ENCODE results near the gene UBN1. TPM values are rescaled to one million over a fixed set of nuclear protein-coding genes. Genes with fewer than 3 reads are reported as not detected.

UBN1 gene
- 10 to 100 TPM; 24.5 to 47.4 (median 29.2) TPM for total RNA-seq

GRCh38 chr16:4846901-4847773, at the start of gene UBN1, which contains the start of gene GLYR1:
TSS of gene UBN1 (plus strand) at chr16:4847481. CDS start at chr16:4852918, 5,437 bp downstream.
TSS of gene GLYR1 (minus strand) at chr16:4847288. CDS start at chr16:4847265, 23 bp downstream.
- Histone ChIP-seq H3K36me3 (peaks cover 0 to 31% (median 3%) of the 10 kb centered on the region in 3 donors), H3K4me3 (peak within 1 kb of the TSS; percentile 63 to 95 (median 88)), H3K27me3 (no peaks in the 10 kb centered on the region), H3K27ac (peak within 1 kb of the TSS; percentile 67 to 99 (median 94)), H3K9me3 (no peaks in the 10 kb centered on the region), H3K4me1 (peaks cover 0 to 58% (median 40%) of the 10 kb centered on the region in 4 donors)
- 0 to 1% methylated on average over 30 to 54 of the region's 126 CpGs for whole genome bisulfite sequencing, 2 donors
- TF ChIP-seq POLR2A (IDR thresholded peaks at IDR 0.05) (peak; percentile 45 to 92), CTCF (IDR thresholded peaks at IDR 0.05) (no peak), EP300 (IDR thresholded peaks at IDR 0.05) (peak; percentile 54 to 92)
- peak; percentile 99 to 100 for DNase-seq (ENCODE audit: low spot score in 2 of 2)

- Histone ChIP-seq H3K4me3 (no peak overlapping the region), H3K27ac (no peak overlapping the region), H3K36me3 (peaks cover 0 to 46% (median 0%) of the 10 kb centered on the region in 3 donors), H3K27me3 (no peaks in the 10 kb centered on the region), H3K4me1 (peaks cover 0 to 13% (median 9%) of the 10 kb centered on the region in 4 donors), H3K9me3 (no peaks in the 10 kb centered on the region)
- WGBS, 2 donors = 90 to 92% methylated on average over 22 of the region's 22 CpGs
- DNase-seq (ENCODE audit: low spot score in 2 of 2) = no peak
- TF ChIP-seq EP300 (IDR thresholded peaks at IDR 0.05) (no peak), POLR2A (IDR thresholded peaks at IDR 0.05) (no peak), CTCF (IDR thresholded peaks at IDR 0.05) (no peak)
Observed at GRCh38 chr16:4797805-4798252, 49.5 kb upstream of the UBN1 start.

- DNase-seq (ENCODE audit: low spot score in 2 of 2) = no peak
- Histone ChIP-seq H3K27me3 (no peaks in the 10 kb centered on the region), H3K27ac (no peak overlapping the region), H3K9me3 (no peaks in the 10 kb centered on the region), H3K4me1 (peaks cover 0 to 17% (median 9%) of the 10 kb centered on the region in 4 donors), H3K4me3 (no peak overlapping the region), H3K36me3 (peaks cover 0 to 46% (median 0%) of the 10 kb centered on the region in 3 donors)
- no peak for TF ChIP-seq POLR2A (IDR thresholded peaks at IDR 0.05)
- no peak for TF ChIP-seq EP300 (IDR thresholded peaks at IDR 0.05)
- no peak for TF ChIP-seq CTCF (IDR thresholded peaks at IDR 0.05)
- WGBS, 2 donors = 82 to 94% methylated on average over 8 to 9 of the region's 16 CpGs
Observed at GRCh38 chr16:4798456-4798855, 48.8 kb upstream of the UBN1 start.

- Histone ChIP-seq H3K27me3 (no peaks in the 10 kb centered on the region), H3K4me1 (peaks cover 0 to 20% (median 9%) of the 10 kb centered on the region in 4 donors), H3K27ac (no peak overlapping the region), H3K9me3 (no peaks in the 10 kb centered on the region), H3K36me3 (peaks cover 0 to 50% (median 0%) of the 10 kb centered on the region in 3 donors), H3K4me3 (no peak overlapping the region)
- no peak for DNase-seq (ENCODE audit: low spot score in 2 of 2)
- WGBS, 2 donors = 92% methylated on average over 13 to 18 of the region's 19 CpGs
- TF ChIP-seq POLR2A (IDR thresholded peaks at IDR 0.05) = no peak
Observed at GRCh38 chr16:4799171-4799855, 48.0 kb upstream of the UBN1 start.

GRCh38 chr16:4800290-4801041, 46.8 kb upstream of the UBN1 start:
- DNase-seq (ENCODE audit: low spot score in 2 of 2) = no peak
- H3K9me3 ChIP-seq = no peaks in the 10 kb centered on the region
- no peaks in the 10 kb centered on the region for H3K27me3 ChIP-seq
- 79 to 80% methylated on average over 16 to 17 of the region's 17 CpGs for WGBS, 2 donors
- peaks cover 0 to 20% (median 9%) of the 10 kb centered on the region in 4 donors for H3K4me1 ChIP-seq
- H3K27ac ChIP-seq = no peak overlapping the region
- TF ChIP-seq POLR2A (IDR thresholded peaks at IDR 0.05) (no peak), EP300 (IDR thresholded peaks at IDR 0.05) (no peak), CTCF (IDR thresholded peaks at IDR 0.05) (no peak)
- no peak overlapping the region for H3K4me3 ChIP-seq
- peaks cover 0 to 60% (median 0%) of the 10 kb centered on the region in 3 donors for H3K36me3 ChIP-seq

Measured in tibial nerve (tissue), 4 donors.